ENCODE data around the gene NHERF1. TPM values are rescaled to one million over a fixed set of nuclear protein-coding genes. Genes with fewer than 3 reads are reported as not detected.

Gene NHERF1
- total RNA-seq, 1 donor from 2014 or later: 108 TPM

DNA sequence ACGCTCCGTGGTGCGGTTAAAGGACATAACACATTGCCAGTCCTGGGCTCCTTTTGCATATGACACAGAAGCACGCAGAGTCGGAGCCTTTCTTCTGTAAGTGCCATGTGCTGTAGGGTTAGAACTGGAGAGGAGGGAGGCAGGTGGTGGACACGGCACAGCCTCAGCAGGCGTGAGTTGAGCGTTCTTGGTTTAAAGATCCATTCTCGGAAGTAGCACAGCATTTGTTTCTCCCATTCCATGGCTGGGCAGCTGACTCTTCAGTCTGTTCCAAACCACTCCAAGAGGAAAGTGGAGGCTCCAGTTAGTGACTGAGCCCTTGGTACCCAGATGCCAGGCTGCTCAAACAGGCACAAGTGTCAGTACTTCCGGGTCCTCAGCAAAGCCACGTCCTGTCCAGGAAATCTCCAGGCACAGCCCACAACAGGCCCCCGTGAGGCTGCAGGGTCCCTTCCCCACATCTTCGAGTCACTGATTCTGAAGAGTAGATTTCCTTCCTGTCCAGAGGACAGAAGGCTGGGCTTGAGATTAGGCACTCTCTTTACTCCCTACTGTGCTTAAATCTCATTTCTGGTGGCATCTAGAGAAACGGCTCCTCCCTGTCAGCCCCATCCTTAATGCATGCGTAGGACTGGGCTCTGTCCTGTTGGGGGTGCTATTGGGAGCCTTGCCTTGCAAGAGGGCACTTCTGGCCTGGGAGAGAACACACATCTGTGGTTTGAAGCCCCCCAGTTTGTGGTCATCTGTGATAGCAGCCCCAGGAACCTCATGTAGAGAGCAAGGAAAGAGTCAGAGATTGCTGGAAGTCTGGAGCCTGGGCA lies 67.3 kb downstream of the NHERF1 start:
- DNase-seq (ENCODE audit: low spot score): no peak
- Mint-ChIP-seq H3K9me3 (ENCODE audit: low read depth) (no peaks in the 10 kb centered on the region), H3K27me3 (ENCODE audit: low read depth) (no peaks in the 10 kb centered on the region), H3K27ac (ENCODE audit: unreplicated experiment) (no peak overlapping the region), H3K4me3 (ENCODE audit: unreplicated experiment) (no peak overlapping the region), H3K36me3 (ENCODE audit: low read depth) (peaks cover 22% of the 10 kb centered on the region), H3K4me1 (ENCODE audit: low read depth) (no peaks in the 10 kb centered on the region)
- TF ChIP-seq, protein P1, sequence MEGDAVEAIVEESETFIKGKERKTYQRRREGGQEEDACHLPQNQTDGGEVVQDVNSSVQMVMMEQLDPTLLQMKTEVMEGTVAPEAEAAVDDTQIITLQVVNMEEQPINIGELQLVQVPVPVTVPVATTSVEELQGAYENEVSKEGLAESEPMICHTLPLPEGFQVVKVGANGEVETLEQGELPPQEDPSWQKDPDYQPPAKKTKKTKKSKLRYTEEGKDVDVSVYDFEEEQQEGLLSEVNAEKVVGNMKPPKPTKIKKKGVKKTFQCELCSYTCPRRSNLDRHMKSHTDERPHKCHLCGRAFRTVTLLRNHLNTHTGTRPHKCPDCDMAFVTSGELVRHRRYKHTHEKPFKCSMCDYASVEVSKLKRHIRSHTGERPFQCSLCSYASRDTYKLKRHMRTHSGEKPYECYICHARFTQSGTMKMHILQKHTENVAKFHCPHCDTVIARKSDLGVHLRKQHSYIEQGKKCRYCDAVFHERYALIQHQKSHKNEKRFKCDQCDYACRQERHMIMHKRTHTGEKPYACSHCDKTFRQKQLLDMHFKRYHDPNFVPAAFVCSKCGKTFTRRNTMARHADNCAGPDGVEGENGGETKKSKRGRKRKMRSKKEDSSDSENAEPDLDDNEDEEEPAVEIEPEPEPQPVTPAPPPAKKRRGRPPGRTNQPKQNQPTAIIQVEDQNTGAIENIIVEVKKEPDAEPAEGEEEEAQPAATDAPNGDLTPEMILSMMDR (IDR thresholded peaks at IDR 0.05): peak; percentile 41

DNA sequence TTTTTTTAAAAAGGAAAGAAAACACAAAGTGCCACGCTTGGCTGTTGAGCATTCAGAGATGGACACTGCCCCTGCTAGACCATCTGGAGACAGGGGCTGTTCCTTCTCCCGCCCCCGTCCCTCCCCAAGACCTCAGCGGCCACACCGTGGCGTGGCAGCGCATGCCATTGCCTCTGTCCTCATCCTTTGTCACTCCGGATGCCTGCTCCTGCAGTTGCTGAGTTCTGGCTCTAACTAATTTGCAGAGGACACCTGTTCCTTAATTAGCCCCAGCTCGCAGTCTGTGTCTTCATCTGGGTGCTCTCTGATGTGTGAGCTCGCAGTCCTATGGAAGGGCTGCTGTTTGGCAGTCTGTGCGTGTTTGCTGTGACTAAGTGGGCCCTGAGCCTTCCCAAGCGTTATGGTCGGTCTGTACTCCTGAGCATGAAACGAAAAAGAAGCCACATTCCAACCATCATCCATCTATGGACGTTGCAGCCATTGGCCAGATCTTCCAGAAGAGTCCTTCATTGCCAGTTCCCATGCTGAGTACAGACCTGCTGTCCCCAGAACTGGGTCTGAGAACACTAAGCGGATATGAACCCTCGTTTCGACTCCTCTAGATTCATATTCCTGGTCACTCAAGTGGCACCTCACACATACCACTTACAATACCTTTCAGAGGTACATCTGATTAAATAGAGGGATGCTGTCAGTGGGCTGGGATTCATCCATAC lies 68.6 kb downstream of the NHERF1 start:
- Mint-ChIP-seq H3K9me3 (ENCODE audit: low read depth) (no peaks in the 10 kb centered on the region), H3K4me3 (ENCODE audit: unreplicated experiment) (no peak overlapping the region), H3K27me3 (ENCODE audit: low read depth) (no peaks in the 10 kb centered on the region), H3K27ac (ENCODE audit: unreplicated experiment) (no peak overlapping the region), H3K36me3 (ENCODE audit: low read depth) (peaks cover 20% of the 10 kb centered on the region), H3K4me1 (ENCODE audit: low read depth) (no peaks in the 10 kb centered on the region)
- TF ChIP-seq, protein P1 (IDR thresholded peaks at IDR 0.05): no peak
- DNase-seq (ENCODE audit: low spot score): no peak

DNA sequence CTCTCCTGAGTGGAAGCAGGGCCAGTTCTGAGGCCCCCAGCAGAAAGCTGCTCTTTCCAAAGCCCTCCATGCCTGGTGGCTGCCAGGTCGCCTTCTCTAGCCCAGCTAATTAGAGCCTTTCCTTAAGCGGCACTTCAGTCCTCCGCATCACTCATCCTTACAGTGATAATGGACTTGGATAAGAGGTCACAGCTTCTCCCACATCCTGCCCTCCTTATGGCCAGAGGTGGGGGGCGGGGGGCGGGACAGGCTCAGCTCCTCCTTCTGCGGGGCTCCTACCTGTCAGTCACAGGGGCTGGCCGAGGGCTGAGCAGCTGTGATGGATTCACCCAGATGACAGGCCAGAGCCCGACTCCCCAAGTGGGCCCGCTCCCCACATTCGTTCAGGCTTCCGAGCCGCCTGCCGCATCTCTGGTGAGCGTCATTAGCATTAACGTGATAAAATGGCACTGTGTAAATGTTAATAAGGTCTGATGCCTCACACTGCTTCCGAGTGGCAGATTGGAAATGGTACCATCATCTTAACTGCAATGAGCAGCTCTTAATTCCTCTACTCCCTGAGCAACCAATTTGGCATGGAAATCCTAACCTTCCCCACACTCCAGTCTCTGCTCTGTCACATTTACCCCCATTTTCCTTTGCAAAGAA lies 70.0 kb downstream of the NHERF1 start:
- peaks cover 17% of the 10 kb centered on the region for H3K36me3 Mint-ChIP-seq (ENCODE audit: low read depth)
- H3K4me3 Mint-ChIP-seq (ENCODE audit: unreplicated experiment): no peak overlapping the region
- H3K4me1 Mint-ChIP-seq (ENCODE audit: low read depth): no peaks in the 10 kb centered on the region
- H3K27ac Mint-ChIP-seq (ENCODE audit: unreplicated experiment): no peak overlapping the region
- TF ChIP-seq, protein P1 (IDR thresholded peaks at IDR 0.05): no peak
- H3K9me3 Mint-ChIP-seq (ENCODE audit: low read depth): no peaks in the 10 kb centered on the region
- no peak for DNase-seq (ENCODE audit: low spot score)
- no peaks in the 10 kb centered on the region for H3K27me3 Mint-ChIP-seq (ENCODE audit: low read depth)

Small RNA genes within 50 kb of the gene (microRNA-seq; reads per million reads assigned to microRNA genes)
- 138 reads per million, percentile 61 among the genes with 10 or more reads in this experiment for gene MIR3615 (ENCODE audit: borderline number of aligned reads)

Other genes with a start within 250 kb of the NHERF1 start
- not detected in 3 replicates for gene CD300LB, start 217.2 kb upstream of the NHERF1 start, total RNA-seq
- gene CD300C, start 202.5 kb upstream of the NHERF1 start, total RNA-seq: not detected in 3 replicates
- gene CD300H, start 181.1 kb upstream of the NHERF1 start, total RNA-seq: not detected in 3 replicates
- not detected in 3 replicates for gene CD300LD, start 156.3 kb upstream of the NHERF1 start, total RNA-seq
- gene CD300E, start 124.9 kb upstream of the NHERF1 start, total RNA-seq: not detected in 3 replicates
- not detected in 3 replicates for gene CD300LF, start 35.7 kb upstream of the NHERF1 start, total RNA-seq
- gene RAB37, start 11.4 kb upstream of the NHERF1 start, total RNA-seq: 0.15 TPM in 1 of 3 replicates, not detected in the others
- gene NAT9, start 27.7 kb downstream of the NHERF1 start, total RNA-seq: 46.8 to 48.9 TPM (median 47.4 TPM) in 3 replicates
- gene GRIN2C, start 111.3 kb downstream of the NHERF1 start, total RNA-seq: 0.07 to 0.28 TPM in 2 of 3 replicates, not detected in the other
- 7.2 to 11.6 TPM (median 9.0 TPM) in 3 replicates for gene FDXR, start 124.4 kb downstream of the NHERF1 start, total RNA-seq
- gene FADS6, start 145.0 kb downstream of the NHERF1 start, total RNA-seq: not detected in 3 replicates
- not detected in 3 replicates for gene USH1G, start 174.6 kb downstream of the NHERF1 start, total RNA-seq
- not detected in 3 replicates for gene OTOP2, start 175.6 kb downstream of the NHERF1 start, total RNA-seq
- not detected in 3 replicates for gene OTOP3, start 187.3 kb downstream of the NHERF1 start, total RNA-seq
- 4.7 to 7.7 TPM (median 5.2 TPM) in 3 replicates for gene HID1, start 224.1 kb downstream of the NHERF1 start, total RNA-seq
- 32.7 to 51.1 TPM (median 51.0 TPM) in 3 replicates for gene CDR2L, start 239.0 kb downstream of the NHERF1 start, total RNA-seq

Data from chondrocyte (in vitro differentiated cells).